NCI-H1436 (cell line): ENCODE measurements around the gene PLA2G3.
"Not testable (repeated sequence)": the region's sequence is repeated elsewhere in the genome, so short reads cannot be mapped to it uniquely, and the experiment has no call there.

Experiments
- DNase-seq: peaks from one replicate; lab custom pipeline; 2025; lab: John Stamatoyannopoulos, UW

PLA2G3 gene

GRCh38 chr22:31122532-31123291, 17.6 kb downstream of the PLA2G3 start, which contains the start of gene INPP5J:
TSS of gene INPP5J (plus strand) at chr22:31122966. CDS start at chr22:31123015, 49 bp downstream.
- DNase-seq, result peak; percentile 54

GRCh38 chr22:31122196-31122531, 18.1 kb downstream of the PLA2G3 start:
- DNase-seq, result no peak

DNA sequence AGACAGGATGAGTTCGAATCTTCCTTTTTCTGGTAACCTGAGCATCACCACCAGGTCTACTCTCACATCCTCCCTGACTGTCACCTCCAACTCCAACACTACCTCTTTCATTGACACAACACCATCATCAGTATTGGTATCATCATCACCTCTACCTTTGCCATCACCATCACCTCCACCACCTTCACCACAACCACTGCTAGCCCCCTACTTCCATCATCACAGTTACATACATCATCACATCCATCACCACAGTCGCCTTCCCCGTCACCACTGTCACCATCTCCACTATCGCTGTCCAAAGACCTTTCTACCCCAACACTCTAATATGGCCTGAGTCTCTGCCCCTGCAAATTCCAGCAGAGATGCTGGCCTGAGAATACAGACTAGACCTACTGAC, 18.9 kb downstream of the PLA2G3 start:
- no peak for DNase-seq

DNA sequence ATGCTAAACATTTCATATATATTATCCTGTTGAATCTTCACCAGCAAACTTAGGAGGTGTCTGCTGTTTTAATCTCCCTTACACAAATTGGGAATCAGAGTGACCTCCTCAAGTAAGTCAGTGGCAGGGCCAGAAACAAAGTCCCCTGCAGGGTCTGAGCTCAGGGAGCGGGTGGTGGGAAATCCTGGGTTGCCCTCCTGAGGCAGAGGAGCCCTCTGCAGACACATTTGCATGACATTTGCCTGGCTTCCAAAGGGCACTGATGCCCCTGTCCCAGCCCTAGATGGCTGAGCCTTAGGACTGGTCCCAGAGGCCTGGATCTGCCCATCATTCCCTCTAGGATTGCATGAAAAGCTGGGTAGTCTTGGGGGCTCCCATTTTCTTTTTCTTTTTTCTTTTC, 19.7 kb downstream of the PLA2G3 start:
- no peak for DNase-seq

DNA sequence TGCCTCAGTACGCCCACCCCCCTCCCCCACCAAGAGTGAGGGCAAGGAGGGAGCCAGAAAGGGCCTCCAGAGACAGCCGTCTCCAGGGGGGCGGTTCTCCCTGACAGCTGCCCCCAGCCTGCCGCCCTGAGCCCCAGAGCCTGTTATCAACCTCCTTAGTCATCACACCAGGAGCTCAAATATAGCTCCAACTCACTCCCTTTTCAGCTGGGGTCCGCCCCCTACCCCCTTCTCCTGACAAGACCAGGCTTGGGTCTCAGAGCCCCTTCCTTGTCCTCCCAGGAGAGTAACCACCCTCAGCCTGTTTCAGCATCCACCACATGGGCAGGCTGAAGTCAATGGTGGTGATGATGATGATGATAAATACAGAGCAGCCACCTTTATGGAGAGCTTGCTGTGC, 20.1 kb downstream of the PLA2G3 start:
- DNase-seq, result no peak

- no peak for DNase-seq
Measured at GRCh38 chr22:31119026-31119717, 21.1 kb downstream of the PLA2G3 start.

DNA sequence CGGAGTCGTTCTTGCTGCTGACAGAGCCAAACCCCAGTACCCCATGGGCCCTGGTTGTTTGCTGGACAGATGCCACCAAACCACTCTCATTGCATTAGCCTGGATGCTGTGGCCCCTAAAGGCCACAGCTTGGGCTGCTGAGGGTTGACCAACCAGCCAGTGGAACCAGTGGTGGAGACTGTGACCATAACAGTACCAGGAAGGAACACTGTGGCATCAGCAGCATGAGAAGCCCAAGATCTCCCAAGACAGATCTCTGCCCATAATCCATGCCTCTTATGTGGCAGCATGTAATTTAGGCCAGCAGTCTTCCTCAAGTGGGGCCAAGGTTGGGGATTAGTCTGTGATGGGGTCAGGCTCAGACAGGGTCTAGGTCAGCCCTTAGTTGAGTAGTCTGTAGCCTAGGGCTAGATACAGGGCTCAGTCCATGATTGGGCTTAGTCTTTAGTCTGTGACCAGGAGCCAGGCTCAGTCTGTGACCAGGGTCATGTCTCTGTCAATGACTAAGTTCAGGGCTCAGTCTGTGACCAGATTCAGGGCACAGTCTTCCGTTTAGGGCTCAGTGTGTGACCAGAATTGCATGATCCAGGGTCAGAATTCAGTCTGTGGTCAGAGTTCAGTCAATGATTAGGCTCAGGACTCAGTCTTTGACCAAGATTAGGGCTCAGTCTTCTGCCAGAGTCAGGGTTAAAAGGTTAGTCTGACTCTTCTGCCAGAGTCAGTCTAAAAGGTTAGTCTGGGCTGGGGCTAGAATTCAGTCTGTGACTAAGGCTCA, 22.1 kb downstream of the PLA2G3 start:
- no peak for DNase-seq

DNA sequence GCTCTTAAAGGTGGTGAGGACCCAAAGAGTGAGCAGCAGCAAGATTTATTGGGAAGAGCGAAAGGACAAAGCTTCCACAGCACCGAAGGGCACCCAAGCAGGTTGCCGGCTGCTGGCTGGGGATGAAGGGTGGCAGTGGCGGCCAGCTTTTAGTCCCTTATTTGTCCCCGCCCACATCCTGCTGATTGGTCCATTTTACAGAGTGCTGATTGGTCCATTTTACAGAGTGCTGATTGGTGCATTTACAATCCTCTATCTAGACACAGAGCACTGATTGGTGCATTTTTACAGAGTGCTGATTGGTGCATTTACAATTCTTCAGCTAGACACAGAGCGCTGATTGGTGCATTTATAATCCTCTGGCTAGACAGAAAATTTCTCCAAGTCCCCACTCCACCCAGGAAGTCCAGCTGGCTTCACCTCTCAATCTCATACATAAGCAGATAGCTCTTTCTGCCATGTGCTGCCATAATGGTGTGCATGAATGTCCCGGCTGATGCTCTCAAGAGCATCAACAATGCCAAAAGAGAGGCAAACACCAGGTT, 27.7 kb downstream of the PLA2G3 start:
- DNase-seq, result not testable (repeated sequence)

DNA sequence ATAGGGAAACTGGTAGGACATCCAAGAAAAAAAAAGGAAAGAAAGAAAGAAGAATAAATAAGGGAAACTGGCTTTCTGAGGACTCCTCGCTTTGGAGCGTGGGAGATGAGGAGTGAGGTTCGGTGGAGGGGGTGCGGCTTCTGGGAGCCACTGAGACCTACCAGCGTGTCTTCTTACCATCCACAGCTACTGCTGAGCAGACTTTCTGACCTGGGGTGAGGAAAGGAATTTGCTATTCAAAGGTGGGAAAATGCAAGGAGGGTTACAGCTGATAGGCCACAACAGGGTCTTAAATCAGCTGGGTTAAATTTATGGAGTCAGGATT, 32.5 kb downstream of the PLA2G3 start:
- DNase-seq, result no peak

- peak; percentile 91 for DNase-seq
Measured at GRCh38 chr22:31107178-31107893, 33.0 kb downstream of the PLA2G3 start, which contains the start of gene SELENOM. TSS of gene SELENOM (minus strand) at chr22:31107568. CDS start at chr22:31107505, 63 bp downstream.

DNA sequence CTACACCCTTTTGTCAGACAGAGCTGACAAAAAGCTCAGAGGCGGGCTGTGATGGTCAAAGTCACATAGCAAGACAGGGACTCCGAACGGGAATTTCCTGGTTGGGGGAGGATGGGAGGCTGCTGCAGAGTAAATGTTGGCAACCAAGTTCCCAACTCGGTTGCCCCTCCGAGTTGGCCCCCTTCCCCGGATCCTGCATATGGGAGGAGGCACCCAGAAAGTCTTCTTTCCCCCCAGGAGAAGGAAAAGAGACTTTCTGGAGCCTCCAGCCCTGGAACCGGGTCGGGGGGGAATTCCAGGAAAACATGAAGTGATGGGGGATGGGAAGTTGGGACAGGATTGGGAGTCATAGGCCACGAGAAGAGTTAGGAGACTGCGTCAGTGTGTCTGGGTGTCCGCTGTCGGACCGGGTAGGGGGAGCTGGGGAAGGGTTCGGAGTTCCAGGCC, 33.6 kb downstream of the PLA2G3 start:
- DNase-seq, result no peak

DNA sequence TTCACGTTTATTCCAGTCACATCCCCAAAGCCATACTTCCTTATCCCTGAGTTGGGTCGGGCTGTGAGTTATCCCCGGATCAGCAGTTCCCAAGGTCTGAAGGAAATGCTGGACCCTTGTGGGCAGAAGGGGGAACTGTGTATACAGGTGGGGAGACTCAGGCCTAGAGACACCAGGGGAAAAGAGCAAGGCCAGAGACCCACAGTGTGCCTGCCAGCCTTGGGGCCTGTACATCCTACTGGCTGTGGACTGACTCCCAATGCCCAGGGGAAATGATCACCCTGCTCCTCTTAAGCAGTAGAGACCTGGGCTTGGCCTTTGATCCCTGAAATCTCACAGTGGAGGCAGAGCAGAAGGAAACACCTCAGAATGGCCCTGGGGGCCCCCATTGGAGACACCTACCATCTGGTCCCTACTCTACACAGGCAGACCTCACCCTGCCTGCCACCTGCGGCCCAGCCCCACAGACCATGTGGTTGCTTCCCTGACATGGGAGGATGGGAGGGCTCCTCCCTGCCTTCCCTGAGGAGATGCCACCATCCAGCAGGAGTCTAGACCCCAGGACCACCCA, 34.2 kb downstream of the PLA2G3 start:
- DNase-seq, result no peak

DNA sequence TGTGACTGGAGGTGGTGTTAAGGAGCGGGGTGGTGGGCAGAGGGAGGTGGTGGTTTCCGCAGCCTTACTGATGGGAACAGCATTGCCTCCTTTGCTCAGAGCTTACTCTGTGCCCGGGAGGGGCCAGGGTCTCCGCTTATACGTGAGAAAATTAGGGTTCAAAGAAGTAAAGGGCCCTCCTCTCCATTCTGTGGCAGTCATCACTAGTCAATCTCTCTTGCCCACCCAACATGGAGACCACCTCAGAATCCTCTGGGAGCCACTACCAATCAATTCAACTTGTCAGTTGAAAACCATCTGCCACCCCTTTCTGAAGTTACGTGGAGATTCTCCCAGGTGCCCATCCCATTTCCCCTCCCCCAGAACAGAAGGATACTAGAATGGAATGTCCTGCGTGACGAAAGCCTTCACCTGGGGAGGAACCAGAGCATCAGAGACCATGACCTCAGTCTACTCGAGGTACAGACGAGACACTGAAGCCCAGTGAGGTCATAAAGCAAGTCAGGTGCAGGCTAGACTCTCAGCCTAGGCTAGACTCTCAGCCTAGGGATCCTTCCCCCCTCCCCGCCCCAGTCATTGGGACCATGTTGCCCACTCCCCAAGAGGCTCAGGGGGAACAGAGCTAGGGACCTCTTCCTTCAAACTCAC, 34.9 kb downstream of the PLA2G3 start:
- DNase-seq, result no peak

- no peak for DNase-seq
Measured at GRCh38 chr22:31104869-31105268, 35.4 kb downstream of the PLA2G3 start.

DNA sequence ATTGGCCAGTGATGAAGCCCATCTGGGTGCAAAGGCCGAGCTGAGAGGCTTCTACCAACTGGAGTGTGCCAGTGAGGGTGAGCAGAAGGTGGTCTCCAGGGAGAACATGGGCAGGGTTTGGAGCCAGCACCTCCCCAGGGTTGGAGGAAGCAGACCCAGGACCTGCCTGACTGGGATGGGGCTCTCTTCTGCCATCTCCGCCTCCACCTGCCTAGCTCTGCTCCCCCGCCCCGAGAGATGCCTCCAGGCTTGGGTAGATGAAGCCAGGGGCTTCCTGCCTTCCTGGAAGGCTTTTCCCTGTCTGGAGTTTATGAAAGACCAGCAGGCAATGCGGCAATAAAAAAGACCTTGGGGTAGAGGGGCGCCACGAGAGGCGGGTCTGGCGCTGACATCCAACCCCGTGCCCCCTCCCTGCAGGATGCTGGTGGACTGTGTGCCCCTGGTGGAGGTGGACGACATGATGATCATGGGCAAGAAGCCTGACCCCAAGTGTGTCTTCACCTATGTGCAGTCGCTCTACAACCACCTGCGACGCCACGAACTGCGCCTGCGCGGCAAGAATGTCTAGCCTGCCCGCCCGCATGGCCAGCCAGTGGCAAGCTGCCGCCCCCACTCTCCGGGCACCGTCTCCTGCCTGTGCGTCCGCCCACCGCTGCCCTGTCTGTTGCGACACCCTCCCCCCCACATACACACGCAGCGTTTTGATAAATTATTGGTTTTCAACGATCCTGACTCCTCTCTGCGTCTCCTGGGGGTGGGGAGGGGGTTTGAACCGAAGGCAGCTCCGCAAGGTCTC, 36.2 kb downstream of the PLA2G3 start:
- no peak for DNase-seq

DNA sequence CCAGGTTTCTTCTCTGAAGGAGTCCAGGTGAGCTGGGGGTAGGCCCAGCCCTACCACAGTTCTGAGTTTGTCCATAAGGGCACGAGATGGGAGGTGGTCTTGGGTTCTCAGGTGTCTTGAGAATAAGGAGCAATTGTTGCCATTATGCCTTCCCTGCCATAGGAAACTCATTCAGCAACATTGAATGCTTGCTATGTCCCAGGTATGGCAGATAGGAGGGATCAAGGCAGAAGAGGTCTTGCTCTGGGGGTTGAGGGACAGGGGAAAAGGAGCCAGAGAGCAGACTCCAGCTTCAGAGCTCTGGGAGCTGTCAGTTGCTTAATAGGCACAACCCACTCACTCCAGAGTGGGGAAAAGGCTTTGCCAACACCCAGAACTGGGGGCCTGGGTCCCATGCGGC, 37.2 kb downstream of the PLA2G3 start:
- no peak for DNase-seq

DNA sequence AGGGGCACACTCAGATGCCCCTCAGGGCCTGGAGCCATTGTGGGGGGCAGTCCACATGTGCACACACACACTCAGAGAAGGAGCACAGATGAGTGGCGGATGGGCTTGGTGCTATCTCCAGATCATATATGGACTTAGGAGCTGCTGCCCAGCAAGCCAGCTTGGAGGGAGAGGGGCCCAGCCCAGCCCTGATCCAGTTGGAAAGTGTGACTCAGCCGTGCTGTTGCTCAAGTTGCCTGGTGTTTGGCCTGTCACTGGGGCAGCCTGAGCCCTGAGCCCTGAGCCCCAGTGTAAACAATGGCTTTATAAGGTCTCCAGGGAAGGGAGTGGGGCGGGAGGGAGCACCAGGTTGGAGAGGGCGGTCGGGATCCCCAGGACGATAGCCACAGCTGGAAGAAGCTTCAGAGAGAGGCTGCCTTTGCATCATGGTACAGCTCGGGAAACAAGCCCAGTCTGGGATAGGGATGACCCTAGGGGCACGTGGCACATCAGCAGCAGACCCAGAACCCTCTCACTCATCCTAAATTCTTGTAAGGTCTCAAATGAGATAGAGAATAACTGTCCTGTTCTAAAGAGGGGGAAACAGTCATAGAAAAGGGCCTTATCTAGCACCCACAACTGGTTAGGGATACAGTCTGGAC, 37.7 kb downstream of the PLA2G3 start:
- DNase-seq, result no peak

DNA sequence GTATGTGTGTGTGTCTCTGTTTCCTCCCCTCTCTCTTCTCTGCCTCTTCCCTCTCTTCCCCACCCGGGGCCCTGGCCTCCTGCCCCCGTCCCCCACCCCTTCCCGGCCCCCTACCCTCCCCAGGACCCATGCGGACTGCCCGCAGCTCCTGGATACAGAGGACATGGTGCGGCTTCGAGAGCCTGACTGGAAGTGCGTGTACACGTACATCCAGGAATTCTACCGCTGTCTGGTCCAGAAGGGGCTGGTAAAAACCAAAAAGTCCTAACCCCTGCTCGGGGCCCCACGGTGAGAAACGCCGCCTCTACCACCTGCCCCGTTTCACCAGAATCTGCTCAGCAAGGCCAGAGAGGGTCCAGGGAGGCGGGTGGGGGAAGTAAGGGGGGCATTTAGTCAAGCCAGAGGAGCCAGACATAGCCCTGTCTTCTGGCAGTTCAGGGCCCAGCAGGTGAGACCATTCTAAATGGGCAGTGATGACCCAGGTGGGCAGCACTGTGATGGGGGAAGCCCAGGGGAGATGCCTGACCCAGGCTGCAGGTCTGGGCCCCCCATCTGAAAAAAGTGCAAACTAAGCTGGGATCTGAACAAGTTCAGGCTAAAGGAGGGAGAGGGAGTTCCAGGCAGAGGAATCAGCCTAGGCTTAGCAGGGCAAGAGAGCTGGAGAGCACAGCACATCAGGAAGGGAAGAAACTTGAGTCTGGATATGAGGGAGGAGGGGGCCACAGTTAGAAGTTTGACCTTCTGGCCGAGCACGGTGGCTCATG, 39.4 kb downstream of the PLA2G3 start:
- no peak for DNase-seq
